Vagina (tissue), 2 donors: ENCODE results near the gene RPL15. TPM values are rescaled to one million over a fixed set of nuclear protein-coding genes. Genes with fewer than 3 reads are reported as not detected.
"Not testable (repeated sequence)": the region's sequence is repeated elsewhere in the genome, so short reads cannot be mapped to it uniquely, and the experiment has no call there.

Source experiments
- DNase-seq, 2 donors: peaks; one replicate each; pipeline ENCODE4 v3.0.0-alpha.2; 2017; ENCODE audit errors: extremely low spot score in 2 of 2
- H3K27ac ChIP-seq: fragments of 200-600 bp; sonication (generic); one replicate; pipeline ENCODE4 v1.5.1; 2019
- H3K27me3 ChIP-seq: fragments of 200-600 bp; sonication (generic); one replicate; pipeline ENCODE4 v1.5.1; 2019
- H3K36me3 ChIP-seq, 2 donors: fragments of 200-600 bp; sonication (generic); one replicate each; pipeline ENCODE4 v1.5.1; 2017 to 2019
- H3K4me1 ChIP-seq: fragments of 200-600 bp; sonication (generic); one replicate; pipeline ENCODE4 v1.5.1; 2019
- H3K4me3 ChIP-seq, 2 donors: fragments of 200-600 bp; sonication (generic); 1 replicate in 1 of 2; 2 replicates in 1 of 2; pipeline ENCODE4 v1.5.1; 2016 to 2019
- H3K9me3 ChIP-seq: fragments of 200-600 bp; sonication (generic); one replicate; pipeline ENCODE4 v1.5.1; 2019
- CTCF ChIP-seq, 3 experiments: fragments of 450-650 bp in 2 of 3; fragments of 200-600 bp in 1 of 3; sonication (generic) in 1 of 3; IDR thresholded peaks; one replicate each; pipeline ENCODE4 v1.5.1; 2017 to 2019; ENCODE audit warnings: antibody characterized with exemption in 3 of 3, mild to moderate bottlenecking in 2 of 3, moderate library complexity in 2 of 3
- POLR2A ChIP-seq, 2 donors: fragments of 450-650 bp; IDR thresholded peaks; one replicate each; pipeline ENCODE4 v1.6.1; 2017; ENCODE audit warnings: antibody characterized with exemption in 2 of 2, mild to moderate bottlenecking in 2 of 2, moderate library complexity in 2 of 2
- POLR2AphosphoS5 ChIP-seq, 2 donors: sonication (generic); formaldehyde crosslinking; IDR thresholded peaks; one replicate each; pipeline ENCODE4 v1.9.0; 2017; ENCODE audit warnings: antibody characterized with exemption in 2 of 2, mild to moderate bottlenecking in 2 of 2, low read depth in 1 of 2; ENCODE audit not compliant: insufficient read depth in 1 of 2
- intact Hi-C: fragments of 100-400 bp; cut with DNase I; formaldehyde crosslinking; loops from one replicate; pipeline ENCODE4 v1.15.1; 2023
- total RNA-seq: library from RNA; depleted of rRNA; stranded (reverse); fragments of >200 nt; gene quantifications from one replicate; pipeline ENCODE4 v1.2.3, GENCODE V29; 2016

Gene RPL15
- total RNA-seq, 1 donor from 2014 or later: 2,641 TPM

GRCh38 chr3:23909341-23909740, 7.6 kb upstream of the RPL15 start:
- Histone ChIP-seq H3K4me3 (no peak overlapping the region), H3K27ac (no peak overlapping the region), H3K36me3 (peaks cover 0 to 15% of the 10 kb centered on the region in 2 donors), H3K4me1 (no peaks in the 10 kb centered on the region), H3K9me3 (no peaks in the 10 kb centered on the region), H3K27me3 (no peaks in the 10 kb centered on the region)
- no peak for DNase-seq
- TF ChIP-seq POLR2AphosphoS5 (IDR thresholded peaks at IDR 0.05; ENCODE audit: insufficient read depth in 1 of 2, low read depth in 1 of 2): no peak
- intact Hi-C loops: no loop called here

- TF ChIP-seq POLR2AphosphoS5 (IDR thresholded peaks at IDR 0.05; ENCODE audit: insufficient read depth in 1 of 2, low read depth in 1 of 2) (no peak), CTCF (IDR thresholded peaks at IDR 0.05) (no peak), POLR2A (IDR thresholded peaks at IDR 0.05) (no peak)
Measured at GRCh38 chr3:23911397-23911796, 5.5 kb upstream of the RPL15 start.

GRCh38 chr3:23912335-23912734, 4.6 kb upstream of the RPL15 start:
- H3K27me3 ChIP-seq, H3K4me3 ChIP-seq, intact Hi-C loops, H3K9me3 ChIP-seq, H3K27ac ChIP-seq, DNase-seq: not testable (repeated sequence)
- peaks cover 16% of the 10 kb centered on the region for H3K4me1 ChIP-seq
- peaks cover 0 to 15% of the 10 kb centered on the region in 2 donors for H3K36me3 ChIP-seq

More at GRCh38 chr3:23911397-23911796, 5.5 kb upstream of the RPL15 start:
- Histone ChIP-seq H3K27ac (no peak overlapping the region), H3K36me3 (peaks cover 0 to 15% of the 10 kb centered on the region in 2 donors), H3K9me3 (no peaks in the 10 kb centered on the region), H3K4me3 (no peak overlapping the region), H3K4me1 (peaks cover 16% of the 10 kb centered on the region), H3K27me3 (no peaks in the 10 kb centered on the region)
- intact Hi-C loops: no loop called here
- DNase-seq: no peak

GRCh38 chr3:23913182-23913581, 3.8 kb upstream of the RPL15 start:
- H3K36me3 ChIP-seq: peaks cover 0 to 15% of the 10 kb centered on the region in 2 donors
- intact Hi-C loops: no loop called here
- no peak overlapping the region for H3K27ac ChIP-seq
- H3K4me1 ChIP-seq: peaks cover 23% of the 10 kb centered on the region
- no peak for TF ChIP-seq CTCF (IDR thresholded peaks at IDR 0.05)
- TF ChIP-seq POLR2AphosphoS5 (IDR thresholded peaks at IDR 0.05; ENCODE audit: insufficient read depth in 1 of 2, low read depth in 1 of 2): no peak
- no peak for TF ChIP-seq POLR2A (IDR thresholded peaks at IDR 0.05)
- no peaks in the 10 kb centered on the region for H3K9me3 ChIP-seq
- H3K27me3 ChIP-seq: no peaks in the 10 kb centered on the region
- no peak for DNase-seq
- no peak overlapping the region for H3K4me3 ChIP-seq

GRCh38 chr3:23913873-23914743, 2.8 kb upstream of the RPL15 start:
- H3K27ac ChIP-seq: no peak overlapping the region
- peaks cover 32% of the 10 kb centered on the region for H3K4me1 ChIP-seq
- TF ChIP-seq CTCF (IDR thresholded peaks at IDR 0.05): no peak
- no peak for TF ChIP-seq POLR2A (IDR thresholded peaks at IDR 0.05)
- no peak for TF ChIP-seq POLR2AphosphoS5 (IDR thresholded peaks at IDR 0.05; ENCODE audit: insufficient read depth in 1 of 2, low read depth in 1 of 2)
- no peaks in the 10 kb centered on the region for H3K27me3 ChIP-seq
- no peak overlapping the region for H3K4me3 ChIP-seq
- no peak for DNase-seq
- intact Hi-C loops: no loop called here
- peaks cover 0 to 24% of the 10 kb centered on the region in 2 donors for H3K36me3 ChIP-seq
- H3K9me3 ChIP-seq: no peaks in the 10 kb centered on the region

GRCh38 chr3:23915537-23916108, 1.3 kb upstream of the RPL15 start:
- Histone ChIP-seq H3K27ac (no peak overlapping the region), H3K9me3 (no peaks in the 10 kb centered on the region), H3K36me3 (peaks cover 0 to 28% of the 10 kb centered on the region in 2 donors), H3K27me3 (no peaks in the 10 kb centered on the region), H3K4me1 (peaks cover 47% of the 10 kb centered on the region), H3K4me3 (peak overlapping the region; percentile 87 to 96)
- intact Hi-C loops: no loop called here
- no peak for DNase-seq
- TF ChIP-seq POLR2A (IDR thresholded peaks at IDR 0.05) (no peak), CTCF (IDR thresholded peaks at IDR 0.05) (no peak), POLR2AphosphoS5 (IDR thresholded peaks at IDR 0.05; ENCODE audit: insufficient read depth in 1 of 2, low read depth in 1 of 2) (no peak)
